PC-3 (cell line): ENCODE measurements around the gene OR2A14. TPM values are rescaled to one million over a fixed set of nuclear protein-coding genes. Genes with fewer than 3 reads are reported as not detected.

Source experiments
- ATAC-seq: fragments of 200-7000 bp; cut with Tn5 transposase; 2 replicates; pipeline ENCODE4 v1.9.1; 2020; ENCODE audit warnings: mild to moderate bottlenecking, moderate library complexity
- BruUV-seq: library from RNA; stranded (reverse); fragments of 400-500 nt; replicated peaks from 2 replicates; lab custom pipeline; 2021; lab: Mats Ljungman, UMichigan
- CTCF ChIA-PET: fragments of 300-600 bp; sonication (Branson Sonifier 250); formaldehyde crosslinking; loops from one replicate; lab custom pipeline; 2022; ENCODE audit warnings: antibody characterized with exemption; lab: Charles Lee
- POLR2A ChIA-PET: fragments of 300-600 bp; sonication (Branson Sonifier 250); formaldehyde crosslinking; loops from one replicate; lab custom pipeline; 2022; ENCODE audit warnings: antibody characterized with exemption; ENCODE audit not compliant: unreplicated experiment; lab: Charles Lee
- DNase-seq: peaks from one replicate; pipeline ENCODE4 v3.0.0-alpha.2; 2015
- H2AFZ ChIP-seq: fragments of 300-600 bp; sonication (generic); 2 replicates; pipeline ENCODE4 v1.6.0; 2016; ENCODE audit warnings: antibody characterized with exemption, low read length
- H3F3A ChIP-seq: fragments of 300-600 bp; sonication (generic); one replicate; pipeline ENCODE4 v1.6.0; 2017; ENCODE audit warnings: antibody characterized with exemption, low read length, control low read depth, mild to moderate bottlenecking; ENCODE audit not compliant: unreplicated experiment
- H3K27ac ChIP-seq: fragments of 300-600 bp; sonication (generic); 2 replicates; pipeline ENCODE4 v1.5.1; 2016; ENCODE audit warnings: mild to moderate bottlenecking, low read length
- H3K27me3 ChIP-seq: fragments of 300-600 bp; sonication (generic); 2 replicates; pipeline ENCODE4 v1.6.1; 2016; ENCODE audit warnings: low read length, mixed read lengths
- H3K36me3 ChIP-seq: fragments of 300-600 bp; sonication (generic); 2 replicates; pipeline ENCODE4 v1.6.1; 2016; ENCODE audit warnings: low read depth, mixed run types, low read length, mixed read lengths
- H3K4me1 ChIP-seq: fragments of 300-600 bp; sonication (generic); 2 replicates; pipeline ENCODE4 v1.5.1; 2016; ENCODE audit warnings: low read length; ENCODE audit not compliant: insufficient read depth
- H3K4me2 ChIP-seq: fragments of 300-600 bp; sonication (generic); 2 replicates; pipeline ENCODE4 v1.6.0; 2016; ENCODE audit warnings: low read length
- H3K4me3 ChIP-seq: fragments of 300-600 bp; sonication (generic); 2 replicates; pipeline ENCODE4 v1.5.1; 2016; ENCODE audit warnings: mild to moderate bottlenecking, low read length, mixed read lengths
- H3K79me2 ChIP-seq: fragments of 300-600 bp; sonication (generic); 2 replicates; pipeline ENCODE4 v1.6.1; 2017; ENCODE audit warnings: low read length, mixed read lengths
- H3K9ac ChIP-seq: fragments of 300-600 bp; sonication (generic); 2 replicates; pipeline ENCODE4 v1.6.0; 2016; ENCODE audit warnings: mild to moderate bottlenecking, low read length
- H3K9me2 ChIP-seq: fragments of 300-600 bp; sonication (generic); replicated peaks from 2 replicates; pipeline ENCODE4 v1.6.1; 2016; ENCODE audit warnings: mixed run types, low read length, mixed read lengths
- H3K9me3 ChIP-seq: fragments of 300-600 bp; sonication (generic); 2 replicates; pipeline ENCODE4 v1.6.1; 2016; ENCODE audit warnings: low read length, mixed read lengths
- H4K20me1 ChIP-seq: fragments of 300-600 bp; sonication (generic); 2 replicates; pipeline ENCODE4 v1.6.1; 2016; ENCODE audit warnings: low read length, mixed read lengths
- CTCF ChIP-seq: fragments of 300-600 bp; sonication (generic); conservative IDR thresholded peaks from 2 replicates; pipeline ENCODE4 v1.5.1; 2017; ENCODE audit warnings: antibody characterized with exemption, low read depth, mild to moderate bottlenecking, low read length
- EZH2 ChIP-seq: fragments of 300-600 bp; sonication (generic); IDR thresholded peaks from one replicate; pipeline ENCODE4 v1.6.1; 2017; ENCODE audit warnings: antibody characterized with exemption, mild to moderate bottlenecking, low read length; ENCODE audit not compliant: unreplicated experiment
- EZH2phosphoT487 ChIP-seq: fragments of 300-600 bp; sonication (generic); IDR thresholded peaks from 2 replicates; pipeline ENCODE4 v1.6.1; 2018; ENCODE audit warnings: mild to moderate bottlenecking, antibody characterized with exemption, low read length, borderline replicate concordance
- intact Hi-C: fragments of 100-400 bp; cut with micrococcal nuclease; formaldehyde crosslinking; loops from 2 replicates; pipeline ENCODE4 v1.9.0; 2023
- total RNA-seq: library from RNA; depleted of rRNA; stranded (reverse); fragments of >200 nt; gene quantifications from 2 replicates; pipeline ENCODE4 v1.2.3, GENCODE V29; 2014

Gene OR2A14
- total RNA-seq, 1 experiment from 2014 or later = not detected

GRCh38 chr7:144144426-144144825 lies 21.4 kb downstream of the OR2A14 start:
- ChIA-PET POLR2A (no interaction called here), CTCF (no interaction called here)
- Histone ChIP-seq H3K36me3 (no peaks in the 10 kb centered on the region), H3K79me2 (no peaks in the 10 kb centered on the region), H2AFZ (no peak overlapping the region), H3K9me3 (0 out of 2 replicates have a peak, but pooled peaks cover 7% of the 10 kb centered on the region), H3K27me3 (no peaks in the 10 kb centered on the region), H3K27ac (no peak overlapping the region), H3K4me2 (no peak overlapping the region), H3K4me1 (no peaks in the 10 kb centered on the region), H3K9me2 (no peaks in the 10 kb centered on the region), H3K4me3 (no peak overlapping the region), H3F3A (no peaks in the 10 kb centered on the region), H3K9ac (no peak overlapping the region), H4K20me1 (no peaks in the 10 kb centered on the region)
- no TSS peak for BruUV-seq
- intact Hi-C loops = no loop called here
- DNase-seq = no peak
- TF ChIP-seq EZH2 (no peak), EZH2phosphoT487 (no peak), CTCF (no peak)
- no peak for ATAC-seq

DNA sequence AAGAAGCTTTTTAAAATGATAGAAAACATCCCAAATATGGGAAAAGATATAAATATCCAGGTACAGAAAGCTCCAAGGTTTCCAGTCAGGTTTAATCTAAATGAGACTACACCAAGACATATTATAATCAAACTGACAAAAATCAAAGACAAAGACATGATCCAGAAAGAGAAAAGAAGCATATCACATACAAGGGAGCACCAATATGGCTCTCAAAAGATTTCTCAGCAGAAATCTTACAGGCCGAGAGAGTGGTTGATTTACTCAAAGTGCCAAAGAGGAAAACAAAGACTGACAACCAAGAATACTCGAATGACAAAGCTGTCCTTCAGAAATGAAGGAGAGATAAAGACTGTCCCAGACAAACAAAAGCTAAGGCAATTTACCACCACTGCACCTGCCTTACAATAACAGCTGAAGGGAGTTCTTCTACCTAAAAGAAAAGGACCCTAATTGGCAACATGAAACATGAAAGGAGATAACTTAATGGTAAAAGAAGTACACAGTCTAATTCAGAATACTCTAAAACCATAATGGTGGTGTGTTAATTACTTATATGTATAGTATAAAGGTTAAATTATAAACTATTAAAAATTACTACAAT lies 25.4 kb downstream of the OR2A14 start:
- no peak for ATAC-seq
- intact Hi-C loops = no loop called here
- Histone ChIP-seq H3K4me2 (no peak overlapping the region), H3K9ac (no peak overlapping the region), H2AFZ (no peak overlapping the region), H3K4me3 (no peak overlapping the region), H3K27ac (no peak overlapping the region), H4K20me1 (no peaks in the 10 kb centered on the region), H3K4me1 (no peaks in the 10 kb centered on the region), H3K27me3 (no peaks in the 10 kb centered on the region), H3K9me2 (no peaks in the 10 kb centered on the region), H3F3A (no peaks in the 10 kb centered on the region), H3K79me2 (no peaks in the 10 kb centered on the region), H3K9me3 (0 out of 2 replicates have a peak, but pooled peaks cover 7% of the 10 kb centered on the region), H3K36me3 (no peaks in the 10 kb centered on the region)
- POLR2A ChIA-PET = no interaction called here
- BruUV-seq = no TSS peak
- CTCF ChIA-PET = no interaction called here
- no peak for DNase-seq
- TF ChIP-seq EZH2phosphoT487 = no peak
- no peak for TF ChIP-seq CTCF
- no peak for TF ChIP-seq EZH2

DNA sequence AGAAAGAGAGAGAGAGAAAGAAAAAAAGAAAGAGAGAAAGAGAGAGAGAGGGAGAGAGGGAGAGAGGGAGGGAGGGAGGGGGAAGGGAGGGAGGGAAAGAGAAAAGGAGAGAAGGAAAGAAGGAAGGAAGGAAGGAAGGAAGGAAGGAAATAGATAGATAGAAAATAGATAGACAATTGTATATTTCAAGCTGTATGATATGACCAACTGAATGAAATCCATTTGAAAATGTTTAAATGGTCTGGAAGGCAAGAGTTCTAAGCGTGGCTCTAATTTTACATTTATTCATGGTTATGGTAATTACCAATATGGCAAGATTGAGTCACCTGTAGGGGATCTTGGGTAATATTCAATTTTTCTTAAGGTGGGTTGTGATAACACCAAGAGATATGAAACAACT lies 35.9 kb downstream of the OR2A14 start:
- Histone ChIP-seq H2AFZ (no peak overlapping the region), H3K9me2 (no peaks in the 10 kb centered on the region), H3K27ac (no peak overlapping the region), H4K20me1 (no peaks in the 10 kb centered on the region), H3F3A (no peaks in the 10 kb centered on the region), H3K79me2 (no peaks in the 10 kb centered on the region), H3K4me2 (no peak overlapping the region), H3K4me3 (no peak overlapping the region), H3K36me3 (no peaks in the 10 kb centered on the region), H3K9me3 (no peaks in the 10 kb centered on the region), H3K27me3 (peaks cover 3% of the 10 kb centered on the region; the same call in 1 of the 2 replicates), H3K9ac (no peak overlapping the region), H3K4me1 (no peaks in the 10 kb centered on the region)
- TF ChIP-seq CTCF (no peak), EZH2 (no peak), EZH2phosphoT487 (no peak)
- CTCF ChIA-PET = no interaction called here
- no TSS peak for BruUV-seq
- POLR2A ChIA-PET = no interaction called here
- ATAC-seq (no peak), DNase-seq (no peak)
- intact Hi-C loops = no loop called here
